ENCODE data around the gene FBXW2.

GRCh38 chr9:120841930-120842684, 48.9 kb upstream of the FBXW2 start:
- TF ChIP-seq, protein P1, sequence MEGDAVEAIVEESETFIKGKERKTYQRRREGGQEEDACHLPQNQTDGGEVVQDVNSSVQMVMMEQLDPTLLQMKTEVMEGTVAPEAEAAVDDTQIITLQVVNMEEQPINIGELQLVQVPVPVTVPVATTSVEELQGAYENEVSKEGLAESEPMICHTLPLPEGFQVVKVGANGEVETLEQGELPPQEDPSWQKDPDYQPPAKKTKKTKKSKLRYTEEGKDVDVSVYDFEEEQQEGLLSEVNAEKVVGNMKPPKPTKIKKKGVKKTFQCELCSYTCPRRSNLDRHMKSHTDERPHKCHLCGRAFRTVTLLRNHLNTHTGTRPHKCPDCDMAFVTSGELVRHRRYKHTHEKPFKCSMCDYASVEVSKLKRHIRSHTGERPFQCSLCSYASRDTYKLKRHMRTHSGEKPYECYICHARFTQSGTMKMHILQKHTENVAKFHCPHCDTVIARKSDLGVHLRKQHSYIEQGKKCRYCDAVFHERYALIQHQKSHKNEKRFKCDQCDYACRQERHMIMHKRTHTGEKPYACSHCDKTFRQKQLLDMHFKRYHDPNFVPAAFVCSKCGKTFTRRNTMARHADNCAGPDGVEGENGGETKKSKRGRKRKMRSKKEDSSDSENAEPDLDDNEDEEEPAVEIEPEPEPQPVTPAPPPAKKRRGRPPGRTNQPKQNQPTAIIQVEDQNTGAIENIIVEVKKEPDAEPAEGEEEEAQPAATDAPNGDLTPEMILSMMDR (IDR thresholded peaks at IDR 0.05), result no peak
- TF ChIP-seq POLR2A (IDR thresholded peaks at IDR 0.05), result no peak

All from adrenal gland (tissue), 5 donors.